ENCODE results near the gene BTN1A1.
A peak's percentile ranks its signal among the peaks of the same experiment; 100 is the strongest.
"Not testable (repeated sequence)": the region's sequence is repeated elsewhere in the genome, so short reads cannot be mapped to it uniquely, and the experiment has no call there.

The BTN1A1 gene, protein sequence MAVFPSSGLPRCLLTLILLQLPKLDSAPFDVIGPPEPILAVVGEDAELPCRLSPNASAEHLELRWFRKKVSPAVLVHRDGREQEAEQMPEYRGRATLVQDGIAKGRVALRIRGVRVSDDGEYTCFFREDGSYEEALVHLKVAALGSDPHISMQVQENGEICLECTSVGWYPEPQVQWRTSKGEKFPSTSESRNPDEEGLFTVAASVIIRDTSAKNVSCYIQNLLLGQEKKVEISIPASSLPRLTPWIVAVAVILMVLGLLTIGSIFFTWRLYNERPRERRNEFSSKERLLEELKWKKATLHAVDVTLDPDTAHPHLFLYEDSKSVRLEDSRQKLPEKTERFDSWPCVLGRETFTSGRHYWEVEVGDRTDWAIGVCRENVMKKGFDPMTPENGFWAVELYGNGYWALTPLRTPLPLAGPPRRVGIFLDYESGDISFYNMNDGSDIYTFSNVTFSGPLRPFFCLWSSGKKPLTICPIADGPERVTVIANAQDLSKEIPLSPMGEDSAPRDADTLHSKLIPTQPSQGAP

DNA sequence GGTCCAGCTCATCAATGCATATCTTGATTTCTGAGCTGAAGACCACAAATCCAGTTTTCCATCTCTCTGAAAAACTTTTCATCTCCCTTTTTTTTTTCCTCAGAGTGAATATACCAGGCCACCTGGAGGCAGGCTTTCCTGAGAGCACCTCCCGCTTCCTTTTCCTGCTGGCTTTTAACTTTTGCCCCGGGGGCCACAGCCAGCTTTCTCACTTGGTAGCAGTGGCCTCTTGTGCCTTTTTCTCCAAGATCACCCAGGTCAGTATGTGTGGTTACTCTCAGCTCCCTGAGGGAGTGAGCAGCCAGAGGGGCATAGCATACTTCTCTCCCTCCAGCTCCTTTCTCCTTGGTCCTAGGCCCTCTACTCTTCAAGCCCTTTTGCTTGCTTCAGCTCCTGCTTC, at the start of gene BTN1A1:
TSS of gene BTN1A1 (plus strand) at position 202 of the 400 bp plus-strand sequence. CDS start 984 bp downstream, outside the sequence.
- DNase-seq (ENCODE audit: low read depth, low spot score): no peak

DNA sequence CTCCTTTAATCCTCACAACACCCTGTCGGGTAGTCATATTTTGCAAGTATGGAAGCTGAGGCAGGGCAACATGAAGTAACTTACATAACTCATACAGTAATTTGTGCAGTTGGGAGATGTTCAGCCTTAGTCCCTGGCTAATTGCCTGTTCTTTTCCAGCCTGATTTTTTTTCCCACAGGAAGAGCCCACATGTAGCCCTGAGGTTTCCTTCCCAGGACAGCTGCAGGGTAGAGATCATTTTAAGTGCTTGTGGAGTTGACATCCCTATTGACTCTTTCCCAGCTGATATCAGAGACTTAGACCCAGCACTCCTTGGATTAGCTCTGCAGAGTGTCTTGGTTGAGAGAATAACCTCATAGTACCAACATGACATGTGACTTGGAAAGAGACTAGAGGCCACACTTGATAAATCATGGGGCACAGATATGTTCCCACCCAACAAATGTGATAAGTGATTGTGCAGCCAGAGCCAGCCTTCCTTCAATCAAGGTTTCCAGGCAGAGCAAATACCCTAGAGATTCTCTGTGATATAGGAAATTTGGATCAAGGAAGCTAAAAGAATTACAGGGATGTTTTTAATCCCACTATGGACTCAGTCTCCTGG, 47.4 kb upstream of the BTN1A1 start:
- no peak for DNase-seq (ENCODE audit: low read depth, low spot score)

DNA sequence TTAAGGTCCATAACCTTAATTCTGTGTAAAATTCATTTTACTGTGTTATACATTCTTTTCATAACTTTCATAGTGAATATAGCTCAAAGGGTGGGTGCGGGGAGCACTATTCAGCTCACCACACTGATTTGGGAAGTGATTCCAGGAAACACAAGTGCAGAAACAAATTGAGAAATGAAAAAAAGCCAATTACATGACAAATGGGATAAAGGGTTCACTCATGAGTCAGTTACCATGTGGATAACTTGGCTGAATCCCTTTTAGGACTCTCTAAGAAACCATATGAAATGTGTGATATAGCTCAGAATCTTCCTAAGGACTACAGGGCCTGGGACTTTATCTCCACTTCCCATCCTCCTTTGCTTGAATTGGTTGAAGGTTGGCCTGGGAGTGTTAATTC, 45.5 kb upstream of the BTN1A1 start:
- no peak for DNase-seq (ENCODE audit: low read depth, low spot score)

DNA sequence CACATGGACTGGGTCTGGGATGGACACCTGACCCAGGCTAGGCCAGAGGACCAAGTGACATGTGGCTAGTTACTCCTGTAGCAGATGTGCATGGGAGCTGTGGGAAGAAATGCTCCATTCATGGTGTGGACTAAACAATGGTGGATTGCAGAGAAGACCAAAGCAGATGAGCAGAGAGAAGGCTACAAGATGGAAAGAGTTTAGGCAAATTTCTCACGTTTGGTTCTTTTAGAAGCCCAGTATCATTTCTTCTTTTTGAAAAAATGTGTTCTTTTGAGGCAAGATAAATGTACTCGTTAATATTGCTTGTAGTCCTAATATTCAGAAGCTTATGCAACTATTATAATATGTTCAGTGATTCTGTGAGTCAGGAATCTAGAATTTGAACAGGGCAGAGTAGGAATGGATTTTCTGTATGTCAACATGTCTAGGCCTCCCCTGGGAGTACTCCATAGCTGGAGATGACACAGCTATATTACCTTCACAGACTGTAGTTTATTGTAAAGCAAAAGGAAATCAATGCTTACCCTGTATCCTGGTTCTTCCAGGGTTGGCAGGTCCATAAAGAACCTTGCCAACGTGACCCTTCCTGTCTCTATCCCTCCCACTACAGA, 44.6 kb upstream of the BTN1A1 start:
- no peak for DNase-seq (ENCODE audit: low read depth, low spot score)

DNA sequence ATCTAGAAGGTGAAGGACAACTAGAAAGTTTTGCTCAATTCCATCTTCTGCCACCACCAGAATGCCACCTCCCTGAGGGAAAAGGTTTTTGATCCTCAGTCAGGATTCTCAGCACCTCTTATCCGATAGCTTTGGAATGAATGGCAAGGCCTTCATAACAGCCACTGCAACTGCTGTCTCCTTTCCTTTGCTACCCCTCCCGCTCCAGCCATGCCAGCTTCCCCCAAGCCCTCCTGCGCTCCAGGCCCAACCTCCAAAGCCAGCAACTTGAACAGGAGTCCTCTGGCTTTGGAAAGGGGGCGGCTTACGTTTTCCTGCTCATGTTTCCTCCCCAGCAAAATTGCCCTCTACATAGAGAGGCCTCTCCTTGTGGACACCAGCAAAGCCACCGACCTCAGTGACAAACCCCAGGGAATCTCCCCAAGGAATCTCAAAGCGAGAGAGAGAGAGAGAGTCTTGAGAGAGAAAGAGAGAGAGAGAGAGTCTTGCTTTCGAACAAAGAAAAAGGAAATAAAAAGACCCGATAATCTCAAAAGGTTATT, 42.8 kb upstream of the BTN1A1 start:
- no peak for DNase-seq (ENCODE audit: low read depth, low spot score)

DNA sequence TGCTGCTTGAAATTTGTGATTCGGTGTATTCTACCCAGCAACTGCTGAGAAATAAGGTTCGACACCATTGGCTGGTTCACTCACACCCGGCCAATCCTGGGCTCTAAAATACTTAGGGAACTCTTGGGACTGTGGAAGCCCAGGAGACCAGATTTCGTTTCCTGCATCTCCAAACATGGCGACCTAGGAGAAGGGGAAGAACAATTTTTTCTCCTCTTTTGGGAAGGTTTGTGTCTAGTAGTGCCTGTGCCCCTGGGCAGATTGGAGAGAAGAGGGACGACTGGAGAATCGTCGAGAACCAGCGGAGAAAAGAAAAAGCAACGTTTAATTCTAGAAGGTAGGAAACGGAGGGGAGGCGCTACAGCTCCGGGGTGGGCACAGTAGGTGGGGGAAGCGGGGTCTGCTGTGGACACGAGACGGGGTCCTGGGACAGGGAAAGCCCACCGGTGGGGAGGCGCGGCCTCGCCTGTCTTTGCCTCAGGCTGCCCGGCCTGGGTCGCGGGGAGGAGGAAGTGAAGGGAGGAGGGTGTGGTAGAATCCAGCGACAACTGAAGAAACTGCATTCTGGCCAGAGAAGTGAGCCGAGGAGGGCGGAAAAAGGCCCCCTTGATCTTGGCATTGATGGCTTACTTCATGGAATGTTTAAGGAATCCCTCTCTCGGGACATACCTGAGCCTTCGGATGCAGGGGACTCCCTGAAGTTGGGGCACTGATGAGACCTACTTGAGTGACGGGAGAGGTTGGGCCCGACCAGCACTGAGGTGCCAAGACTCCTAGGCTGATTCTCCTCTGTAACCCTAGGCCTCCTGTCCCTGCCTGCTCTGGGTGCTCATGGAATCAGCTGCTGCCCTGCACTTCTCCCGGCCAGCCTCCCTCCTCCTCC, 42.1 kb upstream of the BTN1A1 start, which contains the start of gene BTN2A1:
TSS of gene BTN2A1 (plus strand) at position 150 of the 883 bp plus-strand sequence. CDS start at position 832, 682 bp downstream.
- peak; percentile 86 for DNase-seq (ENCODE audit: low read depth, low spot score)

DNA sequence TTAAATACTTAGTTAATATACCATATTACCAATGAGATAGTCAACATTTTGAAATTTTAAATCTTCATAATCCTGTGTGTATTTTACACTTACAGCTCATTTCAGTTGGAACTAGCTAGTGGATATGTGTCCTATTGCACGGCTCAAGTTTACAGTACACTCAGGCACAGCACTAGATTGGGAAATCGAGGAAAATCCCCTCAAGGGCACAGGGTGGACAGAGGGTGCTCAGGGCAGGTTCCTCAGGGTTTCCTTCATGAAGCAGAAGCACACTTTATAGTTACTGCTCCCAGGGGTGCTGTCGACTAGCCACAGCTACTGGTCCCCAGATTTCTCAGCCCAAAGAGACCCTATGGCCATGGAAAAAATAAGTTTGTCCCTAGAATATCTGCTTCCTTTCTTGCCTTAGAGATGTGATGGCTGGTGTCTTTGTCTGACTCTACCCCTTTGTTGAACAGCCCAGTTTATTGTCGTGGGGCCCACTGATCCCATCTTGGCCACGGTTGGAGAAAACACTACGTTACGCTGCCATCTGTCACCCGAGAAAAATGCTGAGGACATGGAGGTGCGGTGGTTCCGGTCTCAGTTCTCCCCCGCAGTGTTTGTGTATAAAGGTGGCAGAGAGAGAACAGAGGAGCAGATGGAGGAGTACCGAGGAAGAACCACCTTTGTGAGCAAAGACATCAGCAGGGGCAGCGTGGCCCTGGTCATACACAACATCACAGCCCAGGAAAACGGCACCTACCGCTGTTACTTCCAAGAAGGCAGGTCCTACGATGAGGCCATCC, 40.9 kb upstream of the BTN1A1 start:
- DNase-seq (ENCODE audit: low read depth, low spot score): no peak

DNA sequence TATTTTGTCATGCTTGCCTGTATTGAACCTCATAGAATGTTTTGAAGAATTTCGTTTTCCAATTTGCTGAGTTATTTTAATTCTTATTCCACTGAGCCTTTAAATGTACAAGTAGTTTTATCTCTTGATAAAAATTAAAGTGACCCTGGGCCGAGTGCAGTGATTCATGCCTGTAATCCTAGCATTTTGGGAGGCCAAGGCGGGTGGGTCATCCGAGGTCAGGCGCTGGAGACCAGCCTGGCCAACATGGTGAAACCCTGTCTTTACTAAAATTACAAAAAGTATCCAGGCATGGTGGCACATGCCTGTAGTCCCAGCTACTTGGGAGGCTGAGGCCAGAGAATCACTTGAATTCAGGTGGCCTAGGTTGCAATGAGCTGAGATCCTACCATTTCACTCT, 38.8 kb upstream of the BTN1A1 start:
- DNase-seq (ENCODE audit: low read depth, low spot score): not testable (repeated sequence)

DNA sequence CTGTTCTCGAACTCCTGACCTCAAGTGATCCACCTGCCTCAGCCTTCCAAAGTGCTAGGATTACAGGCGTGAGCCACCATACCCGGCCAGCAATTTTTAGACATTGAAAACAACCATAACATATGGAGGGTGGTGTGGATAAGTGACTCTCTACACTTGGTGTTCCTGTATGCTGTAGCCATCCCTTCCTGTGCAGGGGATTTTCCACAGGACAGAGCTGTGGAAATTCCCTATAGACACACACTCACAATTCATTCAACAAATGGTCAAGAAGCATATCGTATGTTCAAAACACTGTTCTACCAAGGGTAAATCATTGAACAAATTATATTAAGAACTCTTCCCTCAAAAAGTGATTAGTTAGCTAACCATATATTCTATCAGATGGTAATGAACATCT, 36.1 kb upstream of the BTN1A1 start:
- no peak for DNase-seq (ENCODE audit: low read depth, low spot score)

DNA sequence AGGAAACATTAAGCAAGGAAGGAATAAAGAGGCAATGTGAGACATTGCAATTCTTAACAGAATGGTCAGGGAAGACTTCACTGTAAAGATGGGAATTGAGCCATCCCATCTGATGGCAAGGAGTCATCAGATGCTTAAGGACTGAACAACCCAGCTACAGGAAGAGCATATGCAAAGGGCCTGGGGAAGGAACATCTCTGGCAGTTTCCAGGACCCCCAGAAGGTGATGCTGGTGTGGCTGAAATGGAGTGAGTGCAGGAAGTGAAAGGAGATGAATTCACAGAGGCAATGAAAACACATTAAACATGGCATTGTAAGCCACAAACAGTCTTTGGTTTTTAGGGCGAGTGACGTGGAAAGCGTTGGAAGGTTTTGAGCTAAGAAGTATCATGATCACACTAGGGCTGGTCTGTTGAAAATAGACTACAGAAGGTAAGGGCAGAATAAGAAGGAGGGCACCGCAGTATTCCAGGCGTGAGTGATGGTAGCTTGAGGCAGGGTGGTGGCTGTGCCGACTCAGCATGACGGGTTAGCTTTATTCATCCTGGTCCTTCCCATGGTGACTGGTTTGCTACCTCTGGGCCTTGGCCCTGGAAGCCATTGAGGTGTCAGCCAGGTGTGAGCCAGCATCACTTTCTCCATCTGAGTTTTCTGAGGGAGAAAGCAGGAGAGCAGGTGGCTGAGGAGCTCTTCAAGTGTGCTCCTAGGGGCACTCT, 35.5 kb upstream of the BTN1A1 start:
- DNase-seq (ENCODE audit: low read depth, low spot score): no peak

DNA sequence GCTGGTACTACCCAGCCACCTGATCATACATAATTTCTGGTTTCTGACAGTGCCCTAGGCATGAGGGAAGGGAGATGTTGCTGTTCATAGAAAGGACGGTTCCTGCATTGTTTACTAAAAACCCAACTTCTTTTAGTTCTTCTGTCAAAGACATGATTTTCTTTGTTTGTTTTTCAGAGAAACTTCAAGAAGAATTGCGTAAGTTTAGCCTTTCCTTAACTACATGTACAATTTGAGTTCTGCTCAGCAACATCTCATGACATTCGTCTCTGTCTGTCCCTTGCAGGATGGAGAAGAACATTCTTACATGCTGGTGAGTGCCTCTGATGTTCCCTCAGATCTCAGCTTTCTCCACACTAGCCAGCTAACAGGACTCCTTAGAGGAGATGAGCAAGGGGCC, 34.3 kb upstream of the BTN1A1 start:
- no peak for DNase-seq (ENCODE audit: low read depth, low spot score)

DNA sequence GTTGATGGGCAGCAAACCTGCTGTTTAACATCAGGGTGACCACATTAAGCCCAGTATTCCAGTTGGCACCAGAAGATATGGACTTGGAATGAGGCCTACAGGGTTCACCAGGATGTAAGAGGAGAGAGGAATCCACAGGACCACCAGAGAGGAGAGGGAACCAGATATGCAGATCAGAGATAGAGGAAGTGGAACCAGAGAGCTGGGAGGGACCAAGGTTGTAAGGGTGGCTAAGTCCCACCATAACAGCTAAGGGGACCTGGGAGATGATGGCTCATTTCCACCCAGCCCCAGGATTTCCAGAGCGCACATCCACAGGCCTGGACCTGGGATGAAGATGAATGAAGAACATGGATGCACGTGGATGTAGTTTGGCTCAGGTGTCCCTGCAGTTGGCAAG, 31.3 kb upstream of the BTN1A1 start:
- DNase-seq (ENCODE audit: low read depth, low spot score): no peak

DNA sequence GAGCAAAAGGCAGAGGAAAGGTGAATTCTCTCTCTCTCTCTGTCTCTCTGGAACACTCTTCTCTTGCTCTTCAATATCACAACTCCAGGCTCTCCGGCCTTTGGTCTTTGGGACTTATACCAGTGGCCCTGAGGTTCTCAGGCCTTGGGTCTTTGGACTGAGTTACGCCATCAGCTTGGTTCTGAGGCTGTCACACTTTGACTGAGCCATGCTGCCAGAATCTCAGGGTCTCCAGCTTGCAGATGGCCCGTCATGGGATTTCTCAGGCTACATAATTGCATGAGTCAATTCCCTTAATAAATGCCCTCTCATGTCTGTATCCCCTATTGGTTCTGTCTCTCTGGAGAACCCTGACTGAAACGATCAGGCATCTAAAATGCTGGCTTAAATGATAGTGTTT, 29.5 kb upstream of the BTN1A1 start:
- DNase-seq (ENCODE audit: low read depth, low spot score): no peak

DNA sequence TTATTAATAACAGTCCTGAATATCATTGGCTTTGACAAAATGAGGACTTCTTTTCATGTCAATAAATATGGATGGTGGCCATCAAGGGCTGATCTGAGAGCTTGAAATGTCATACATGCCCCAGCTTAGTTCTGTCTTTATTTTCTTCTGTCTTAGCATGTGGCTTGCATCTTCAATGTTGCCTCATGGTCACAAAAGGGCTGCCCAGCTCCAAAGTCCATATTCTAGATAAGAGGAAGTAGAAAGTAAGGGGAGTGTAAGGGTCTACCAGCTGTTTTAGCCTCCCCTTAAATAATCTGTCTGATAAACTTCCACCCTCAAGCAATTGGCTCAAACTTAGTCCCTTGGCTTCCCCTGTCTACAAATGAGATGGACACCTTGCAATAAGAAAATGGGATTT, 28.1 kb upstream of the BTN1A1 start:
- DNase-seq (ENCODE audit: low read depth, low spot score): no peak

DNA sequence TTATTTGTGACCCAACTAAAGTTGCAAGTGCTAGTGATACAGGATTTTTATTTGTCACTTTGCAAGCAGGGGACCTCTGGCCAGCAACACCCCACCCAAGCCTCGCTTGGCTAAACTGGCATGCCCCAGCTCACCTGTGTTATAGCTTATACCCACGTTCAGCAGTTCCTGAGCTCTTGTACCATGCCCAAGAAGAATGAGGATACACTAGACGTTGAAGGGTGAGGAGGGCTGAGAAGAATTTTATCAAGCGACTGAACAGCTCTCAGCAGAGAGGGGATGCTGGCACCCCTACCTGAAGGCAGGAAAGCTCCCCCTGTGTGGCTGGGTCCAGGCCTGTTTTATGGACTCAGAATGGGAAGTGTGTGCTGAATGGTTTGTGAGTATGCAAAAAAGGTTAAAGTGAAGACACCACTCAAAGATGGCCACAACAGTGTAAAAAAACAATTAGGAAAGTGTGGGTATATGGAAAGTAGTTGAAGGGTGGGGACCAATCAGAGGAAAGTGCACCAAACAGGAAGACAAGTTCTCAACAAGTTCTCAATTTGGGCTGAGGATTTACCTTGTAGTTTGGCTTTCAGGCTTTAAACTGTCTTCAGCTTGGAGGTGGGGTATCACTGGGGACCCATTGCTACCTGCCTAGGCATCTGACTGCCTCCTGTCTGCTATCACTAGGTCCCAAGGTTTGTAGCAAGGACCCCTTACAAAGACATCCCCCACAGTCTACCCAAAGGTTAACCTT, 27.4 kb upstream of the BTN1A1 start:
- DNase-seq (ENCODE audit: low read depth, low spot score): no peak

DNA sequence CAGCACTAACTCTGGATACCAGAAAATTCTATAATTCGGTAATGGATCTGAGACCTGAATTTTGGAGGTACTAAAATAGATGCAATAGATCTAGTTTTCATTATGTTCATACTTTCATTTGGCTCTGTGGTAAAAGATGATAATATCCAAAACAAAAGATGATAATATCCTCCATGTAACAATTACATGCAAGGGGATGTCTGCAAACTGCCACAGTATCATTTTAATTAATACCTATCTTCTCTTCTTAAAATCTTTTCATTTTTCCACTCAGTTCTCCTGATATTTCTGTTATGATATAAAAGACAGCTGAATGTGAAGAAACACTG, 26.7 kb upstream of the BTN1A1 start:
- DNase-seq (ENCODE audit: low read depth, low spot score): no peak

DNA sequence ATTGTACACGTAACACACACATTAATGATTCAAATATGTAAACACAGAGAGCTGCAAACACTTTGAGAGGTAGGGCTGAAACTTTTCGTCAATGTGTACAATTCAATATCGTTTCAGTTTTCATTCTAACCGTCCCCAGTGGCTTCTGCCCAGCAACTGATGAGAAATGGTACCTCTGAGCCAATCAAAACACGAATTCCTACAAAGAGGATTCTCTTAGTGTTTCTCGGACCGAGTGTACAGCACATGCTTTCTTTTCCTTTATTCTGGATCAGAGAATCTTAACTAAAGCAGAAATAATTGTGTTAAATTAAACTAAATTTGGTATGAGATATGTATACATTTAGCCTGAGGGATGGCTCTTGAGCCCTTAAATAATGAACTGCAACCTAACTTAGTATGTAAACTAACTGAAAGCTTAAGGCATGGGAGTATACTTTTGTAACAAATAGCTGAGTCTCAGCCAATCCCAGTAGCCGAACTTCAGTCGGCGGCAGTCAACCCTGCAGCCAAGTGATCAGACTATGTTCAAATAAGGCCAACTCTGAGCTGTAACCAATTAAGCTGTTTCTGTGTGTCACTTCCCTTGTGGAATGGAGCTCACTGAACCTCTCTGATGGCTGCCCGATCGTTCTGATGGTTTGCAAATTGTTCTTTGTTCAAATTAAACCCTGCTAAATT, 26.2 kb upstream of the BTN1A1 start:
- DNase-seq (ENCODE audit: low read depth, low spot score): peak; percentile 83

DNA sequence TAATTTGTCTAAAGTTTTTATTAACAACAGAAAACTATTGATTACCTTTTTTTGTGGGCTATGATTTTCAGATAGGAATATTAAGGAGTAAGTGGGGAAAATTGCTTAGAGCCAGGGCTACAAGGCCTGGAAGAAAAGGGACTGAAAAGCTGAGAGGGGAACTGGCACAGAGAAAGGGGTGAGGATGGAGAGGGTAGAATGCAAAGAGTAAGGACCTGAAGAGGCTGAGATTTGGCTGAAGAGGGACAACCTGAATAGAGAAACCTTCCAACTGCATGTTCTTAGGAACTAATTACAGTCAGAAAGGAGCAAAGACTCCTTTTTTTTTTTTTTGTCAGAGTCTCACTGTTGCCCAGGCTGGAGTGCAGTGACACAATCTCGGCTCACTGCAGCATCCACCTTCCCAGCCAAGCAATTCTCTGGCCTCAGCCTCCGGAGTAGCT, 25.6 kb upstream of the BTN1A1 start:
- DNase-seq (ENCODE audit: low read depth, low spot score): no peak
